ENCODE data around the gene POU6F2.
"Not testable (repeated sequence)": the region's sequence is repeated elsewhere in the genome, so short reads cannot be mapped to it uniquely, and the experiment has no call there.

The POU6F2 gene

GRCh38 chr7:38977685-38978084 lies at the start of gene POU6F2:
Gene POU6F2, plus strand, starts transcription at chr7:38977909. Its CDS starts 45 bp downstream, at chr7:38977954.
- DNase-seq (ENCODE audit: low read depth in 2 of 2) = no peak

GRCh38 chr7:38928506-38928905 lies 49.2 kb upstream of the POU6F2 start:
- DNase-seq (ENCODE audit: low read depth in 2 of 2) = no peak

GRCh38 chr7:38929460-38930171 lies 48.1 kb upstream of the POU6F2 start:
- DNase-seq (ENCODE audit: low read depth in 2 of 2) = no peak

- DNase-seq (ENCODE audit: low read depth in 2 of 2) = no peak
Observed at GRCh38 chr7:38932509-38933168, 45.1 kb upstream of the POU6F2 start.

GRCh38 chr7:38934051-38934450 lies 43.7 kb upstream of the POU6F2 start:
- no peak for DNase-seq (ENCODE audit: low read depth in 2 of 2)

GRCh38 chr7:38934536-38934935 lies 43.2 kb upstream of the POU6F2 start:
- no peak for DNase-seq (ENCODE audit: low read depth in 2 of 2)

GRCh38 chr7:38936641-38937040 lies 41.1 kb upstream of the POU6F2 start:
- DNase-seq (ENCODE audit: low read depth in 2 of 2) = no peak

- DNase-seq (ENCODE audit: low read depth in 2 of 2) = no peak
Observed at GRCh38 chr7:38938001-38938485, 39.7 kb upstream of the POU6F2 start.

GRCh38 chr7:38938589-38938988 lies 39.1 kb upstream of the POU6F2 start:
- DNase-seq (ENCODE audit: low read depth in 2 of 2) = no peak

- no peak for DNase-seq (ENCODE audit: low read depth in 2 of 2)
Observed at GRCh38 chr7:38940774-38941173, 36.9 kb upstream of the POU6F2 start.

GRCh38 chr7:38942431-38943051 lies 35.2 kb upstream of the POU6F2 start:
- DNase-seq (ENCODE audit: low read depth in 2 of 2) = no peak

GRCh38 chr7:38947541-38947940 lies 30.2 kb upstream of the POU6F2 start:
- DNase-seq (ENCODE audit: low read depth in 2 of 2) = not testable (repeated sequence)

GRCh38 chr7:38950309-38950708 lies 27.4 kb upstream of the POU6F2 start:
- DNase-seq (ENCODE audit: low read depth in 2 of 2) = no peak

- no peak for DNase-seq (ENCODE audit: low read depth in 2 of 2)
Observed at GRCh38 chr7:38951213-38951612, 26.5 kb upstream of the POU6F2 start.

GRCh38 chr7:38953227-38953626 lies 24.5 kb upstream of the POU6F2 start:
- DNase-seq (ENCODE audit: low read depth in 2 of 2) = no peak

- no peak for DNase-seq (ENCODE audit: low read depth in 2 of 2)
Observed at GRCh38 chr7:38953971-38954370, 23.7 kb upstream of the POU6F2 start.

- no peak for DNase-seq (ENCODE audit: low read depth in 2 of 2)
Observed at GRCh38 chr7:38955892-38956291, 21.8 kb upstream of the POU6F2 start.

- DNase-seq (ENCODE audit: low read depth in 2 of 2) = no peak
Observed at GRCh38 chr7:38962028-38962427, 15.7 kb upstream of the POU6F2 start.

- no peak for DNase-seq (ENCODE audit: low read depth in 2 of 2)
Observed at GRCh38 chr7:38964921-38965320, 12.8 kb upstream of the POU6F2 start.

- no peak for DNase-seq (ENCODE audit: low read depth in 2 of 2)
Observed at GRCh38 chr7:38973760-38974159, 3.9 kb upstream of the POU6F2 start.

GRCh38 chr7:38975944-38976392 lies 1.7 kb upstream of the POU6F2 start:
- no peak for DNase-seq (ENCODE audit: low read depth in 2 of 2)

GRCh38 chr7:38978491-38978890 lies 782 bp downstream of the POU6F2 start:
- no peak for DNase-seq (ENCODE audit: low read depth in 2 of 2)

- DNase-seq (ENCODE audit: low read depth in 2 of 2) = no peak
Observed at GRCh38 chr7:38992203-38992602, 14.5 kb downstream of the POU6F2 start.
